K562 (cell line): ENCODE data around the gene TBC1D1.

Experiments
- CREM ChIP-seq: IDR thresholded peaks from 2 replicates; pipeline ENCODE4 v1.6.1; 2014; ENCODE audit warnings: antibody characterized with exemption, low read depth
- MAX ChIP-seq: sonication (generic); formaldehyde crosslinking; IDR thresholded peaks from 2 replicates; pipeline ENCODE4 v1.9.0; 2022; ENCODE audit warnings: mild to moderate bottlenecking, missing genetic modification reagents
- PHF20 ChIP-seq: fragments of 450-650 bp; IDR thresholded peaks from 2 replicates; pipeline ENCODE4 v1.6.1; 2018; ENCODE audit not compliant: partially characterized antibody
- SETDB1 ChIP-seq: IDR thresholded peaks from one replicate; pipeline ENCODE4 v1.6.1; 2012; ENCODE audit warnings: low read length, control low read depth, inconsistent platforms
- SIN3A ChIP-seq, 2 experiments: fragments of 150-350 bp in 1 of 2; IDR thresholded peaks; 2 replicates each; pipeline ENCODE4 v1.6.1; 2011 to 2016; ENCODE audit warnings: borderline replicate concordance in 2 of 2, low read depth in 2 of 2, low read length in 2 of 2, mild to moderate bottlenecking in 2 of 2, moderate library complexity in 2 of 2; ENCODE audit not compliant: control insufficient read depth in 1 of 2
- TAF1 ChIP-seq: IDR thresholded peaks from 2 replicates; pipeline ENCODE4 v1.6.1; 2011; ENCODE audit warnings: mild to moderate bottlenecking, low read length, moderate library complexity; ENCODE audit not compliant: insufficient read depth, control insufficient read depth, severe bottlenecking; ENCODE audit errors: extremely low read depth
- ZFP30 ChIP-seq: fragments of 250-450 bp; sonication (Bioruptor Pico); IDR thresholded peaks from 2 replicates; pipeline ENCODE4 v1.8.0; 2022; ENCODE audit warnings: moderate library complexity, mild to moderate bottlenecking, inconsistent platforms, borderline replicate concordance
- ZNF263 ChIP-seq: sonication (generic); formaldehyde crosslinking; IDR thresholded peaks from 2 replicates; pipeline ENCODE4 v1.8.0; 2022; ENCODE audit warnings: mild to moderate bottlenecking, missing genetic modification reagents, borderline replicate concordance
- TF ChIP-seq, protein P1 (sequence below), 2 experiments: IDR thresholded peaks; 2 replicates each; pipeline ENCODE4 v1.6.1; 2012; ENCODE audit warnings: improper control_type of control experiment in 2 of 2, low read depth in 2 of 2, low read length in 2 of 2, borderline replicate concordance in 1 of 2

GRCh38 chr4:38024206-38024509, 133.3 kb downstream of the TBC1D1 start:
- TF ChIP-seq SETDB1 (no peak), PHF20 (no peak), ZNF263 (CRISPR knock-in tag) (no peak), ZFP30 (no peak), TAF1 (no peak), SIN3A (IDR thresholded peaks at IDR 0.05; ENCODE audit: borderline replicate concordance in 2 of 2, control insufficient read depth in 1 of 2, low read depth in 2 of 2, low read length in 2 of 2) (no peak), MAX (CRISPR knock-in tag) (no peak), CREM (no peak)
- TF ChIP-seq, protein P1, sequence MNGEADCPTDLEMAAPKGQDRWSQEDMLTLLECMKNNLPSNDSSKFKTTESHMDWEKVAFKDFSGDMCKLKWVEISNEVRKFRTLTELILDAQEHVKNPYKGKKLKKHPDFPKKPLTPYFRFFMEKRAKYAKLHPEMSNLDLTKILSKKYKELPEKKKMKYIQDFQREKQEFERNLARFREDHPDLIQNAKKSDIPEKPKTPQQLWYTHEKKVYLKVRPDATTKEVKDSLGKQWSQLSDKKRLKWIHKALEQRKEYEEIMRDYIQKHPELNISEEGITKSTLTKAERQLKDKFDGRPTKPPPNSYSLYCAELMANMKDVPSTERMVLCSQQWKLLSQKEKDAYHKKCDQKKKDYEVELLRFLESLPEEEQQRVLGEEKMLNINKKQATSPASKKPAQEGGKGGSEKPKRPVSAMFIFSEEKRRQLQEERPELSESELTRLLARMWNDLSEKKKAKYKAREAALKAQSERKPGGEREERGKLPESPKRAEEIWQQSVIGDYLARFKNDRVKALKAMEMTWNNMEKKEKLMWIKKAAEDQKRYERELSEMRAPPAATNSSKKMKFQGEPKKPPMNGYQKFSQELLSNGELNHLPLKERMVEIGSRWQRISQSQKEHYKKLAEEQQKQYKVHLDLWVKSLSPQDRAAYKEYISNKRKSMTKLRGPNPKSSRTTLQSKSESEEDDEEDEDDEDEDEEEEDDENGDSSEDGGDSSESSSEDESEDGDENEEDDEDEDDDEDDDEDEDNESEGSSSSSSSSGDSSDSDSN (IDR thresholded peaks at IDR 0.05; ENCODE audit: borderline replicate concordance in 1 of 2, low read depth in 2 of 2, low read length in 2 of 2), result no peak
